IMR-90 (cell line): ENCODE measurements around the gene ARHGAP28. TPM values are rescaled to one million over a fixed set of nuclear protein-coding genes. Genes with fewer than 3 reads are reported as not detected.

Source experiments
- ATAC-seq: fragments of 200-7000 bp; cut with Tn5 transposase; 2 replicates; pipeline ENCODE4 v1.9.1; 2020; ENCODE audit warnings: low read depth, mild to moderate bottlenecking, moderate library complexity
- BruUV-seq: library from RNA; stranded (reverse); fragments of 400-500 nt; replicated peaks from 2 replicates; lab custom pipeline; 2021; lab: Mats Ljungman, UMichigan
- CTCF ChIA-PET: fragments of 300-600 bp; formaldehyde crosslinking; extraction: SDS; loops from one replicate; lab custom pipeline; 2021; ENCODE audit warnings: antibody characterized with exemption; lab: Yijun Ruan, JAX
- POLR2A ChIA-PET: fragments of 300-600 bp; sonication (Branson Sonifier 250); formaldehyde crosslinking; loops from one replicate; lab custom pipeline; 2022; ENCODE audit warnings: antibody characterized with exemption; ENCODE audit not compliant: unreplicated experiment; lab: Charles Lee
- DNase-seq: peaks from one replicate; pipeline ENCODE4 v3.0.0; 2013
- H2AFZ ChIP-seq: replicated peaks from 2 replicates; pipeline ENCODE3; 2013; ENCODE audit warnings: low read length, mild to moderate bottlenecking; ENCODE audit not compliant: poor library complexity
- H2AK5ac ChIP-seq: 2 replicates; pipeline ENCODE4 v1.6.1; 2013; ENCODE audit warnings: low read depth, low read length, inconsistent platforms
- H2AK9ac ChIP-seq: replicated peaks from 2 replicates; pipeline ENCODE3; 2013; ENCODE audit warnings: mild to moderate bottlenecking, low read depth, low read length, moderate library complexity; ENCODE audit not compliant: poor library complexity
- H2BK120ac ChIP-seq: 2 replicates; pipeline ENCODE4 v1.6.1; 2013; ENCODE audit warnings: low read depth, low read length, inconsistent platforms
- H2BK15ac ChIP-seq: 3 replicates; pipeline ENCODE4 v1.6.1; 2013; ENCODE audit warnings: low read depth, low read length, inconsistent platforms
- H2BK20ac ChIP-seq: 2 replicates; pipeline ENCODE4 v1.6.1; 2013; ENCODE audit warnings: low read depth, mild to moderate bottlenecking, inconsistent platforms, low read length, moderate library complexity
- H2BK5ac ChIP-seq: 2 replicates; pipeline ENCODE4 v1.6.1; 2013; ENCODE audit warnings: mild to moderate bottlenecking, low read depth, low read length, inconsistent platforms; ENCODE audit not compliant: poor library complexity, severe bottlenecking
- H3K14ac ChIP-seq: replicated peaks from 2 replicates; pipeline ENCODE4 v1.6.1; 2013; ENCODE audit warnings: low read depth, low read length, inconsistent platforms
- H3K18ac ChIP-seq: 2 replicates; pipeline ENCODE4 v1.6.1; 2013; ENCODE audit warnings: low read depth, low read length, control low read depth
- H3K23ac ChIP-seq: 2 replicates; pipeline ENCODE4 v1.6.1; 2013; ENCODE audit warnings: low read depth, low read length, inconsistent platforms
- H3K27ac ChIP-seq: 2 replicates; pipeline ENCODE4 v1.5.1; 2013; ENCODE audit warnings: mild to moderate bottlenecking, control low read depth, low read length; ENCODE audit not compliant: insufficient read depth
- H3K27me3 ChIP-seq: 2 replicates; pipeline ENCODE4 v1.6.1; 2013; ENCODE audit warnings: low read length; ENCODE audit not compliant: control insufficient read depth, insufficient read depth
- H3K36me3 ChIP-seq: 2 replicates; pipeline ENCODE4 v1.6.1; 2013; ENCODE audit warnings: low read length, mixed read lengths; ENCODE audit not compliant: control insufficient read depth, insufficient read depth
- H3K4ac ChIP-seq: 2 replicates; pipeline ENCODE4 v1.6.1; 2013; ENCODE audit warnings: low read depth, low read length, inconsistent platforms
- H3K4me1 ChIP-seq: 2 replicates; pipeline ENCODE4 v1.6.1; 2013; ENCODE audit warnings: low read length, mixed read lengths; ENCODE audit not compliant: control insufficient read depth, insufficient read depth
- H3K4me2 ChIP-seq: 2 replicates; pipeline ENCODE4 v1.6.1; 2013; ENCODE audit warnings: low read depth, mild to moderate bottlenecking, control low read depth, low read length, moderate library complexity
- H3K4me3 ChIP-seq: 2 replicates; pipeline ENCODE4 v1.5.1; 2013; ENCODE audit warnings: low read depth, mild to moderate bottlenecking, control low read depth, low read length, moderate library complexity; ENCODE audit not compliant: insufficient read depth
- H3K56ac ChIP-seq: 2 replicates; pipeline ENCODE4 v1.6.1; 2013; ENCODE audit warnings: low read length, inconsistent platforms; ENCODE audit not compliant: insufficient read depth; ENCODE audit errors: extremely low read depth
- H3K79me1 ChIP-seq, 2 experiments: 2 replicates each; pipeline ENCODE4 v1.6.1; 2013; ENCODE audit warnings: low read length in 2 of 2, inconsistent platforms in 1 of 2, low read depth in 1 of 2
- H3K9ac ChIP-seq: 2 replicates; pipeline ENCODE4 v1.6.1; 2013; ENCODE audit warnings: low read depth, low read length, control low read depth
- H3K9me1 ChIP-seq: 2 replicates; pipeline ENCODE4 v1.6.1; 2013; ENCODE audit warnings: low read length, inconsistent platforms; ENCODE audit not compliant: insufficient read depth
- H3K9me3 ChIP-seq: 2 replicates; pipeline ENCODE4 v1.6.1; 2013; ENCODE audit warnings: low read length; ENCODE audit not compliant: control insufficient read depth, insufficient read depth
- H4K20me1 ChIP-seq: 2 replicates; pipeline ENCODE4 v1.6.1; 2013; ENCODE audit warnings: low read length, inconsistent platforms; ENCODE audit not compliant: insufficient read depth
- H4K5ac ChIP-seq: 2 replicates; pipeline ENCODE4 v1.6.1; 2013; ENCODE audit warnings: mild to moderate bottlenecking, low read depth, low read length, control low read depth
- H4K8ac ChIP-seq, 2 experiments: 2 replicates each; pipeline ENCODE4 v1.6.1; 2013; ENCODE audit warnings: low read depth in 2 of 2, low read length in 2 of 2, control low read depth in 1 of 2, inconsistent platforms in 1 of 2
- H4K91ac ChIP-seq: 2 replicates; pipeline ENCODE4 v1.6.1; 2013; ENCODE audit warnings: low read depth, low read length, inconsistent platforms; ENCODE audit not compliant: insufficient read depth
- CHD1 ChIP-seq: IDR thresholded peaks from 2 replicates; pipeline ENCODE4 v1.6.1; 2012; ENCODE audit warnings: low read depth, low read length, improper control_type of control experiment
- ELK1 ChIP-seq: fragments of 150-350 bp; IDR thresholded peaks from 2 replicates; pipeline ENCODE4 v1.6.1; 2016; ENCODE audit warnings: low read depth, mild to moderate bottlenecking, low read length, moderate library complexity, borderline replicate concordance
- FOS ChIP-seq: fragments of 150-350 bp; IDR thresholded peaks from 2 replicates; pipeline ENCODE4 v1.6.1; 2016; ENCODE audit warnings: low read depth, low read length
- MAFK ChIP-seq: IDR thresholded peaks from 2 replicates; pipeline ENCODE4 v1.6.1; 2012; ENCODE audit warnings: low read depth, low read length, improper control_type of control experiment
- MXI1 ChIP-seq: IDR thresholded peaks from 2 replicates; pipeline ENCODE4 v1.6.1; 2012; ENCODE audit warnings: low read depth, mild to moderate bottlenecking, low read length, moderate library complexity, borderline replicate concordance
- NFE2L2 ChIP-seq: fragments of 150-350 bp; IDR thresholded peaks from 2 replicates; pipeline ENCODE4 v1.6.1; 2016; ENCODE audit warnings: low read depth, mild to moderate bottlenecking, low read length
- POLR2A ChIP-seq: IDR thresholded peaks from 2 replicates; pipeline ENCODE4 v1.6.1; 2012; ENCODE audit warnings: mild to moderate bottlenecking, low read depth, low read length
- RAD21 ChIP-seq: IDR thresholded peaks from 2 replicates; pipeline ENCODE4 v1.6.1; 2012; ENCODE audit warnings: low read length, improper control_type of control experiment
- RFX5 ChIP-seq: IDR thresholded peaks from 2 replicates; pipeline ENCODE4 v1.8.0; 2012; ENCODE audit warnings: low read depth, mild to moderate bottlenecking, low read length, moderate library complexity
- USF2 ChIP-seq: fragments of 150-350 bp; IDR thresholded peaks from 2 replicates; pipeline ENCODE4 v1.6.1; 2017; ENCODE audit warnings: mild to moderate bottlenecking, antibody characterized with exemption, low read length, low read depth
- WGBS, 2 experiments: methylation state at CpG; one replicate each; pipeline versions ENCODE4 v1.1.5 to v1.1.7; 2013; ENCODE audit warnings: missing lambda C conversion rate in 2 of 2; ENCODE audit not compliant: insufficient read length in 1 of 2; ENCODE audit errors: extremely low coverage in 2 of 2; 5-methylcytosine and 5-hydroxymethylcytosine counted together
- dilution Hi-C: fragments of 300-500 bp; cut with HindIII; formaldehyde crosslinking; loops from one replicate; pipeline ENCODE4 v1.14.3; 2018; ENCODE audit warnings: low sequenced_read_pairs; ENCODE audit not compliant: unreplicated experiment
- in situ Hi-C: fragments of 300-500 bp; cut with MboI; formaldehyde crosslinking; loops from 3 replicates; pipeline ENCODE4 v1.14.3; 2019; ENCODE audit warnings: low sequenced_read_pairs, inconsistent platforms, mixed read lengths
- intact Hi-C: fragments of 100-400 bp; cut with micrococcal nuclease; formaldehyde crosslinking; loops from 2 replicates; pipeline ENCODE4 v1.10.0; 2022
- polyA plus RNA-seq, 3 experiments: library from polyadenylated mRNA; depleted of rRNA; stranded (reverse); fragments of >200 nt; gene quantifications; 2 replicates each; pipeline ENCODE4 v1.2.3, GENCODE V29; 2012; ENCODE audit warnings: low replicate concordance in 1 of 3
- total RNA-seq: library from RNA; depleted of rRNA; stranded (reverse); fragments of >200 nt; gene quantifications from 2 replicates; pipeline ENCODE4 v1.2.3, GENCODE V29; 2012
- TF ChIP-seq, protein P1 (sequence below): conservative IDR thresholded peaks from 2 replicates; pipeline ENCODE4 v1.5.1; 2012; ENCODE audit warnings: mild to moderate bottlenecking, low read depth, low read length, improper control_type of control experiment

ARHGAP28 gene
- total and polyA plus RNA-seq, 2 of the 4 experiments (the other 2 are of a cell fraction): 1.8 to 3.8 TPM

DNA sequence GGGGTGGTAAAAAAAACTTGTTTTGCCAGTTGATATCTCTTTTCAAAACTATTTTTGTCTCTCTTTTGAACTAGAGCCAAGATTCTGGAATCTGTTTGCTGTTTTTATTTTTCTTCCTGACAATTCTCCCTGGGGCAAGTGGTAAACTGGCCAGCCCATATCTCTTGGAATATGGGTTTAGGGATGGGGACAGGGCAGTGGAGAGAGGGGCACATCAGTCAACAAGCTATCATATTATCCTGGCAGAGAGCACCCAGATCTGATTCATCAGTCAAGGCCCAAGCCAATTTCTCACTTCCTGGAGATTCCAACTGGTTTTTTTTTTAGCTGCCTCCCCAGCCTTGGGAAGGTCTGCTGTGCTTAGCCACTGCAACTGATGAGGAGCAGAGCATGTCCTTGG is 52.3 kb downstream of the ARHGAP28 start (continued):
- TF ChIP-seq ELK1 (no peak), RAD21 (no peak), MXI1 (no peak), CHD1 (no peak)

GRCh38 chr18:6782861-6783260 is 53.3 kb downstream of the ARHGAP28 start:
- no peak overlapping the region for H2AK9ac ChIP-seq
- ATAC-seq (no peak), DNase-seq (no peak)
- TF ChIP-seq CHD1 (no peak), RFX5 (no peak), FOS (no peak), POLR2A (no peak), MAFK (no peak), MXI1 (no peak), NFE2L2 (no peak), RAD21 (no peak), USF2 (no peak)
- TF ChIP-seq, protein P1, sequence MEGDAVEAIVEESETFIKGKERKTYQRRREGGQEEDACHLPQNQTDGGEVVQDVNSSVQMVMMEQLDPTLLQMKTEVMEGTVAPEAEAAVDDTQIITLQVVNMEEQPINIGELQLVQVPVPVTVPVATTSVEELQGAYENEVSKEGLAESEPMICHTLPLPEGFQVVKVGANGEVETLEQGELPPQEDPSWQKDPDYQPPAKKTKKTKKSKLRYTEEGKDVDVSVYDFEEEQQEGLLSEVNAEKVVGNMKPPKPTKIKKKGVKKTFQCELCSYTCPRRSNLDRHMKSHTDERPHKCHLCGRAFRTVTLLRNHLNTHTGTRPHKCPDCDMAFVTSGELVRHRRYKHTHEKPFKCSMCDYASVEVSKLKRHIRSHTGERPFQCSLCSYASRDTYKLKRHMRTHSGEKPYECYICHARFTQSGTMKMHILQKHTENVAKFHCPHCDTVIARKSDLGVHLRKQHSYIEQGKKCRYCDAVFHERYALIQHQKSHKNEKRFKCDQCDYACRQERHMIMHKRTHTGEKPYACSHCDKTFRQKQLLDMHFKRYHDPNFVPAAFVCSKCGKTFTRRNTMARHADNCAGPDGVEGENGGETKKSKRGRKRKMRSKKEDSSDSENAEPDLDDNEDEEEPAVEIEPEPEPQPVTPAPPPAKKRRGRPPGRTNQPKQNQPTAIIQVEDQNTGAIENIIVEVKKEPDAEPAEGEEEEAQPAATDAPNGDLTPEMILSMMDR: no peak
- H4K8ac ChIP-seq: no peak overlapping the region
- 0 out of 2 replicates have a peak overlapping the region, but pooled peaks have one; percentile 36 for H3K4ac ChIP-seq
- peak overlapping the region; percentile 37 for H3K18ac ChIP-seq
- H2AK5ac ChIP-seq: peak overlapping the region; percentile 44; the same call in 1 of the 2 replicates
- H4K20me1 ChIP-seq: no peaks in the 10 kb centered on the region
- 0 out of 2 replicates have a peak overlapping the region, but pooled peaks have one; percentile 25 for H2BK120ac ChIP-seq
- dilution Hi-C loops (no loop called here), intact Hi-C loops (no loop called here), in situ Hi-C loops (no loop called here)
- POLR2A ChIA-PET: no interaction called here
- BruUV-seq: no TSS peak
- H2BK20ac ChIP-seq: peak overlapping the region; percentile 30; the same call in 1 of the 2 replicates
- no peak overlapping the region for H3K23ac ChIP-seq
- H3K27me3 ChIP-seq: no peaks in the 10 kb centered on the region
- peaks cover 3% of the 10 kb centered on the region; the same call in 1 of the 2 replicates for H3K36me3 ChIP-seq
- peaks cover 11% of the 10 kb centered on the region for H3K9me1 ChIP-seq
- H3K27ac ChIP-seq: peak overlapping the region; percentile 16; the same call in 1 of the 2 replicates
- CTCF ChIA-PET: no interaction called here
- H2BK15ac ChIP-seq: no peak overlapping the region
- no CpG with 5 or more reads among the region's 1 CpG for WGBS, 2 experiments
- no peak overlapping the region for H3K4me2 ChIP-seq
- no peak overlapping the region for H2BK5ac ChIP-seq
- H4K91ac ChIP-seq: no peak overlapping the region
- H4K5ac ChIP-seq: peak overlapping the region; percentile 12; the same call in 1 of the 2 replicates
- H3K9ac ChIP-seq: no peak overlapping the region
- no peak overlapping the region for H3K14ac ChIP-seq
- no peak overlapping the region for H2AFZ ChIP-seq
- H3K56ac ChIP-seq: no peak overlapping the region
- no peaks in the 10 kb centered on the region for H3K9me3 ChIP-seq
- H3K4me3 ChIP-seq: no peak overlapping the region
- H3K79me1 ChIP-seq: no peaks in the 10 kb centered on the region
- H3K4me1 ChIP-seq: peaks cover 24% of the 10 kb centered on the region
